NOMO-1 (cell line): ENCODE data around the gene TDRD6.

Experiments used
- DNase-seq, 2 experiments: peaks; one replicate each; lab custom pipeline; 2025; ENCODE audit not compliant: unreplicated experiment in 2 of 2; lab: John Stamatoyannopoulos, UW

TDRD6 gene

GRCh38 chr6:46688117-46688965, 656 bp downstream of the TDRD6 start:
- no peak for DNase-seq

DNA sequence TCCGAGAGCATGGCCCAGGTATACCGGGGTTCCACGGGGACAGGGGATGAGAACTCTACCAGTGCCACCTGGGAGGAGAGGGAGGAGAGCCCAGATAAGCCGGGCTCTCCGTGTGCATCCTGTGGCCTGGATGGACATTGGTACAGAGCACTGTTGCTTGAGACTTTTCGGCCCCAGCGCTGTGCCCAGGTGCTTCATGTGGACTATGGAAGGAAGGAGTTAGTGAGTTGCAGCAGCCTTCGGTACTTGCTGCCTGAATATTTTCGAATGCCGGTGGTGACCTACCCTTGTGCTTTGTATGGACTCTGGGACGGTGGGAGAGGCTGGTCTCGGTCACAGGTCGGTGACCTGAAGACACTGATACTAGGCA, 1.3 kb downstream of the TDRD6 start:
- DNase-seq = no peak

GRCh38 chr6:46689657-46690056, 2.0 kb downstream of the TDRD6 start:
- DNase-seq = no peak

- no peak for DNase-seq
Observed at GRCh38 chr6:46690141-46690755, 2.6 kb downstream of the TDRD6 start.

- no peak for DNase-seq
Observed at GRCh38 chr6:46690911-46691451, 3.3 kb downstream of the TDRD6 start.

GRCh38 chr6:46699970-46700369, 12.3 kb downstream of the TDRD6 start:
- no peak for DNase-seq

DNA sequence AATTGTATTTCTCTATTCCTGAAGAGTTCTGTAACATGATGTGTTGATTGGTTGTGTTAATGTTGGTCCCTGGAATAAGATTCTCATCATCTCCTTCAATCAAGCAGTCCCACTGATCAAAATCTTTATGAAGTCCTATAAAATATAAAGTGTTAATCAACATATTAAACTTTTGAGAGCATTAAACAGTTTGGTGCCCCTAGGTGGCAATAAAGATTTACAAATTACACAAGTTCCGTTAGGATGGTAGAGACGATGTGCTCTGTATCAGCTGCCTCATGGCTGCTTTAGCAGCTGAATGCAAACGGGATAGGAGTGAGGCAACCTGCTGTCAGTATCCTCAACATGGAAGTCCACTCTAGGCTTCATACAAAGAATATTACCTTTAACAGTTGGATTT, 16.9 kb downstream of the TDRD6 start:
- peak in 1 of 2 experiments; percentile 52 for DNase-seq

DNA sequence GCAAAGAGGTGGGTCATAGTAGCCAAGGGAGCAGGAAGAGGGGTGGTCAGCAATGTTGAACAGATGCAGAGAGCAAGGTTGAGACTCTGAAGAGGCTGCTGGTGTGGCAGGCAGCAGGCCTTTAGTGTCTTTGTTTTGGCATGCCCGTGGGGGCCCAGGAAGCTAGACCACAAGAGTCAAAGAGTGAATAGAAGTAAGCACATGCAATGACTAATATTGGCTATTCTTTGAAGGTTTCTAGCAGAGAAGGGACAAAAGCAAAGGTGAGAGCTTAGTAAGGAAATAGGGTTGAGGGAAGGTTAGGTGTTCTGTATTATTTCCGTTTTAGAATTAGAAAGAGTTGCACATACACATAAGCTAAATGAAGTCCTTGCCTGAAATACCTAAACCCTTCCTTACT, 18.8 kb downstream of the TDRD6 start:
- DNase-seq = no peak

DNA sequence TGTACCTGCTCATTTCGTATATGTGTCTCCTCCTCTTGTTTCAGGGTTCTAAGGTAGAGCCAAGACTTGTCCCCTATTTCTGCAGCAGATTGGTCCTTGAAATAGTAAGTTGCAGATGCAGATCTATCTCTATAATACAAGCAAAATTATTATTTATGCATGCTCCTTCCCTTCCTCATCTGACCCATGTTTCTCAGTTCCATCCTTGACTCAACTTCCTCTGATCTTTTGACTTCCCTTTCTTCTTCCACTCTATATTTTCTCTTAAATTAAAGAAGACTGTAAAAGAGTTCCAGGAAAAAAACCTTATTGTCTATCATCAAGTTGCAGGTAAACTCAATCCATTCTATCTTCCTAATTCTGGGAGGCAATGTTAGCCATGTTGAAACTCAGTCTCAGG, 23.8 kb downstream of the TDRD6 start:
- no peak for DNase-seq

GRCh38 chr6:46715141-46715540, 27.5 kb downstream of the TDRD6 start:
- peak; percentile 35 to 69 for DNase-seq

GRCh38 chr6:46719099-46719498, 31.4 kb downstream of the TDRD6 start:
- DNase-seq = no peak

DNA sequence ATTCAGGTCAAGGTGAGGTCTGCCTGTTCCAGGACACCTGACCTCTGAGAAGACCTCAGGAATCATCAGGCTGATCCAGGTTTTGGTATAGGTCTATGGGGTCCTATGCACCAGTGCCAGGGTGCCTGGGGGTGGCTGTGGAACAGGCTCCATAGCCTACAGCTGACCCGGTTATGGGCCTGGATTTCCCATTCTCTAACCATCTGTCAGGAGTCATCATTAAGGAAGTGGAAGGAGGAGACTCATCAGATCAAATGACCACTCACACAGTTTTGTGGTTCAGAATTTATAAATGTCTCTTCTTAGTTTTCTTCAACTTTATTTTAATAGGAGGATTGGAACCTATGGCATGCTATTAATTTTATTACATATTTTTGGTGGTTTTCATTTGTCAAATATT, 32.7 kb downstream of the TDRD6 start:
- no peak for DNase-seq

DNA sequence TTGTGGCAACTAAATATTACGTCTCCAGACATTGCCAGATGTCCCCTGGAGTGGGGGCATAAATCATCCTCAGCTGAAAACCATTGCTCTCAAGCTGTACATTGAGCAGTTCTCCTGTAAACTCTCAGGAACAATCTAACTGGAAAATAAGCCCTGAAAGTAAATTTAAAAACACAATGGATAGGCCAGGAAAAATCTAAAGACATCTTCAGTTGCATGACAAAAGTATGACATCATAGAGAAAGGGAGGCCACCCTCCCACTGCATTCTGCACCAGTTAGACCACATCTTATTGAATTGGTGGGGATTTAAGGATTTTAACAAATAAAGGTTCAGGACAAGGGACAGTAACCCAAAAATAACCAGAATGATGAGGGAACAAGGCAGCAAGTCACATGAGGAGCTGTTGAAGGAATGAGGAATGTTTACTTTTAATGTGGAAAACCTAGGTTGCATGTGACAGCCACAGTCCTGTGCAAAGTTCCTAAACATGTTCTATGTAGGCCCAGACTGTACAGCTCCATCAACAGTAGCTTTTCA, 42.2 kb downstream of the TDRD6 start:
- no peak for DNase-seq

DNA sequence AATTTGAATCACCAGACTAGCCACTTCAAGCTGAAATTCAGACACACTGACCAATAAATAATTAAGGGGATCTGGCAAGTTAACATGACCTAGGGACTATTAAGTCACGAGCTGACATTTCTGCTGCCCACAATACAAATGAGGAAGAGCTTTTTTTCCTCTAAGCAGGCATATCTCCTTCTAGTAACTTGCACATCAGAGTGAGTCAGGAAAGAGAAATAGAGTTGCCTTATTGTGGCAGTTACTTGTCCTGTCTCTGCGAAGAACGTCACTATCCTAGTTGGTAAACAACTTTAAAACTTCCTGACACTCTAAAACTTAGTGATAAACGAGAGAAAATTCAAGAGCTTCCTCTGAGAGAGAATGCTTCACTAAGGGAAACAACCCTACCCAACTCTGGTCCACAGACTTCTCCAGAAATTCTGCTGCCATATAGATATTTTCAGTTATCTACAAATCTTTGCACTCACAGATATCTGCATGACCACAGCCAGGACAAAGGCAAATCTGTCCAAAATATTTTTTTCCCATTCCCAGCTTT, 43.3 kb downstream of the TDRD6 start:
- peak; percentile 62 to 68 for DNase-seq

GRCh38 chr6:46733341-46733801, 45.7 kb downstream of the TDRD6 start:
- DNase-seq = no peak

DNA sequence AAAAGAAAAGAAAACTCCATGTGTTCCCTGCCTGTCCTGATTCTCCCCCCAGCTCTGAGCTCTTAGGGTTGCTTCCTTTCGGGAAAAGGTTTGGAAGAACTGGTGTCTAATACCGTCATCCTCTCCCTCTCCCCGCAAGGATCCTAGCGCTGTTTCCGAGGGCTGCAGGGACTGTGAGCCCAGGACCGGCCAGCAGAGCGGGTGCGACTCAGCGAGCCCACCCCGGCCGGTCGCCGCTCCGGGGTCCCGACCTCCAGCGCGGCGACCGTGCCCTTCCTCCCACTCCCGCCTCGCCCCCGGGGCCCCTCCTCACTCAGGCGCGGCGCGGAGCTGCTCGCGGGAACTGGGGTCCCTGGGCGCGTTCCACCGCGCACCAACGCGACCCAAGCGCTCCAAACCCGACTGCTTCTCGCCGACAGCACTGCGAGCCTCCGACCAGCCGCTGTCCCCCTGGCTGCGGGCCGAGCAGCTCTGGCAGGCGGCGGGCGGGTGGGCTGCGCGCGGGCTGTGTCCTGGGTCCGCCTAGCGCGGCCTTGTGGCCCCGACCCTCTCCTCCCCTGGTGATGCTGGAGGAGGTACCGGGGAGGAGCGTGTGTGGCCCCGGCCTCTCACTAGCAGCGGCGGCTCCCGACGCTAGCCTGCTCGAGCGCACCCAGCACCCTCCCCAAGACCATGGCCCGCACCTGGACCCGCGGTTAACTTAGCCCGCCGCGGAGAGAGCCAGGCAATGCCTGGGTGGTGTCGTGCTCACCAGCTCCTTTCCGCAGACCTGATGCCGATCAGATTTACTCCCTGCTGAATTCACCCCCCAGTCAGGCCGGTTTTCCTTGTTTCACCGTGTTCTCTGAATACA, 47.4 kb downstream of the TDRD6 start, which contains the start of gene PLA2G7:
Gene PLA2G7 (minus strand): TSS at position 509 of the 853 bp plus-strand sequence. CDS start 12,484 bp downstream, outside the sequence.
- no peak for DNase-seq

GRCh38 chr6:46735720-46736031, 48.0 kb downstream of the TDRD6 start:
- no peak for DNase-seq

- no peak for DNase-seq
Observed at GRCh38 chr6:46736906-46737305, 49.2 kb downstream of the TDRD6 start.

- no peak for DNase-seq
Observed at GRCh38 chr6:46741482-46741881, 53.8 kb downstream of the TDRD6 start.

- DNase-seq = no peak
Observed at GRCh38 chr6:46741910-46742309, 54.2 kb downstream of the TDRD6 start.
